AG04449 (cell line): ENCODE measurements around the gene SINHCAF.
"Not testable (repeated sequence)": the region's sequence is repeated elsewhere in the genome, so short reads cannot be mapped to it uniquely, and the experiment has no call there.

Source experiments
- CTCF ChIA-PET: fragments of 350-600 bp; formaldehyde crosslinking; extraction: SDS; loops from one replicate; lab custom pipeline; 2021; ENCODE audit warnings: antibody characterized with exemption; lab: Yijun Ruan, JAX
- POLR2A ChIA-PET: fragments of 400-600, 350-600 bp; formaldehyde crosslinking; extraction: SDS; loops from one replicate; lab custom pipeline; 2020; ENCODE audit warnings: antibody characterized with exemption, inconsistent platforms; lab: Yijun Ruan, JAX
- DNase-seq: peaks from one replicate; pipeline ENCODE4 v3.0.0-alpha.2; 2010; ENCODE audit warnings: low read depth, low spot score
- H3K4me3 ChIP-seq: 2 replicates; pipeline ENCODE4 v1.5.1; 2011; ENCODE audit warnings: low read depth, mild to moderate bottlenecking, control low read depth, low read length
- CTCF ChIP-seq: IDR thresholded peaks from one replicate; pipeline ENCODE4 v1.5.1; 2011; ENCODE audit warnings: mild to moderate bottlenecking, moderate library complexity, low read length, control low read depth, inconsistent platforms; ENCODE audit not compliant: insufficient read depth; ENCODE audit errors: missing control alignments

The SINHCAF gene

GRCh38 chr12:31248337-31248736 lies 77.6 kb downstream of the SINHCAF start:
- no peak overlapping the region for H3K4me3 ChIP-seq
- DNase-seq, result no peak
- ChIA-PET CTCF (interaction anchor here (1.4 kb wide), 1 partner anchor 24 kb away, joined by 6 read pairs; no protein-coding TSS in a partner anchor), POLR2A (no interaction called here)
- no peak for TF ChIP-seq CTCF

- CTCF ChIA-PET, result no interaction called here
- H3K4me3 ChIP-seq, result no peak overlapping the region
- DNase-seq, result no peak
- POLR2A ChIA-PET, result no interaction called here
- no peak for TF ChIP-seq CTCF
These were observed 79.5 kb downstream of the SINHCAF start for GRCh38 chr12:31246470-31246850.

- ChIA-PET POLR2A (no interaction called here), CTCF (interaction anchor here (1.0 kb wide), 1 partner anchor 400 kb away, joined by 4 read pairs; no protein-coding TSS in a partner anchor)
- no peak overlapping the region for H3K4me3 ChIP-seq
- TF ChIP-seq CTCF, result no peak
- no peak for DNase-seq
These were observed 80.0 kb downstream of the SINHCAF start for GRCh38 chr12:31245822-31246469.

GRCh38 chr12:31242418-31242817 lies 83.5 kb downstream of the SINHCAF start:
- DNase-seq, H3K4me3 ChIP-seq, POLR2A ChIA-PET: not testable (repeated sequence)
- CTCF ChIA-PET, result interaction anchor here (0.8 to 5.3 kb wide), 5 partner anchors 7 to 393 kb away, joined by 3 to 77 read pairs (median 4); no protein-coding TSS in a partner anchor

GRCh38 chr12:31238764-31239387 lies 87.1 kb downstream of the SINHCAF start:
- CTCF ChIA-PET, result interaction anchor here (0.9 to 5.3 kb wide), 19 partner anchors 8 to 413 kb away, joined by 3 to 77 read pairs (median 5); no protein-coding TSS in a partner anchor
- H3K4me3 ChIP-seq, result no peak overlapping the region; the same call in 1 of the 2 replicates
- no peak for DNase-seq
- peak; percentile 66 for TF ChIP-seq CTCF
- POLR2A ChIA-PET, result no interaction called here

- POLR2A ChIA-PET, result not testable (repeated sequence)
These were observed 87.6 kb downstream of the SINHCAF start for GRCh38 chr12:31238333-31238732.

GRCh38 chr12:31236998-31237637 lies 88.8 kb downstream of the SINHCAF start:
- H3K4me3 ChIP-seq, result no peak overlapping the region
- ChIA-PET POLR2A (no interaction called here), CTCF (interaction anchor here (1.3 to 4.0 kb wide), 12 partner anchors 7 to 390 kb away, joined by 4 to 21 read pairs (median 6); no protein-coding TSS in a partner anchor)
- TF ChIP-seq CTCF, result no peak
- DNase-seq, result no peak

More at GRCh38 chr12:31238333-31238732, 87.6 kb downstream of the SINHCAF start:
- DNase-seq, H3K4me3 ChIP-seq: not testable (repeated sequence)
- CTCF ChIA-PET, result interaction anchor here (1.0 to 5.3 kb wide), 16 partner anchors 10 to 413 kb away, joined by 3 to 77 read pairs (median 6); no protein-coding TSS in a partner anchor
